GM12878 (cell line): Measurements from ENCODE around the gene DNAH8. TPM values are rescaled to one million over a fixed set of nuclear protein-coding genes. Genes with fewer than 3 reads are reported as not detected.

Experiments used
- ATAC-seq: fragments of 200-7000 bp; cut with Tn5 transposase; 3 replicates; pipeline ENCODE4 v1.9.1; 2020; ENCODE audit warnings: mild to moderate bottlenecking, moderate library complexity
- BruUV-seq: library from RNA; stranded (reverse); fragments of 400-500 nt; replicated peaks from 2 replicates; lab custom pipeline; 2021; lab: Mats Ljungman, UMichigan
- CTCF ChIA-PET: fragments of 300-600 bp; sonication (Branson Sonifier 250); formaldehyde crosslinking; extraction: SDS; loops from one replicate; lab custom pipeline; 2021; ENCODE audit warnings: inconsistent platforms; lab: Yijun Ruan, JAX
- POLR2A ChIA-PET: fragments of 350-600 bp; formaldehyde crosslinking; extraction: SDS; loops from one replicate; lab custom pipeline; 2021; ENCODE audit warnings: inconsistent platforms; lab: Charles Lee
- RAD21 ChIA-PET: fragments of 300-600 bp; sonication (Branson Sonifier 250); formaldehyde crosslinking; loops from one replicate; lab custom pipeline; 2023; ENCODE audit warnings: antibody characterized with exemption; ENCODE audit not compliant: unreplicated experiment; lab: Charles Lee
- SMC1A ChIA-PET: fragments of 300-600 bp; sonication (Branson Sonifier 250); formaldehyde crosslinking; loops from one replicate; lab custom pipeline; 2023; ENCODE audit not compliant: unreplicated experiment, uncharacterized antibody; lab: Charles Lee
- DNase-seq: peaks from one replicate; pipeline ENCODE4 v3.0.0-alpha.2; 2011; ENCODE audit warnings: low read depth, low spot score
- FAIRE-seq: peaks from 3 replicates; lab custom pipeline; 2011; peaks lifted over from hg19 to GRCh38; lab: Jason Lieb, UNC
- H2AFZ ChIP-seq: 2 replicates; pipeline ENCODE4 v1.6.0; 2011; ENCODE audit warnings: low read depth, low read length, control low read depth; ENCODE audit not compliant: control insufficient read depth
- H3K27ac ChIP-seq: 2 replicates; pipeline ENCODE4 v1.5.1; 2011; ENCODE audit warnings: control low read depth; ENCODE audit not compliant: control insufficient read depth, insufficient read depth
- H3K27me3 ChIP-seq, 2 experiments: replicated peaks in 1 of 2; 2 replicates each; pipeline versions ENCODE4 v1.6.0 to v1.6.1; 2011; ENCODE audit warnings: low read length in 1 of 2; ENCODE audit not compliant: control insufficient read depth in 2 of 2, insufficient read depth in 2 of 2
- H3K36me3 ChIP-seq, 2 experiments: 2 replicates each; pipeline ENCODE4 v1.5.1; 2011; ENCODE audit warnings: low read length in 1 of 2; ENCODE audit not compliant: control insufficient read depth in 2 of 2, insufficient read depth in 2 of 2
- H3K4me1 ChIP-seq: 2 replicates; pipeline ENCODE4 v1.6.1; 2011; ENCODE audit warnings: mild to moderate bottlenecking, low read length, moderate library complexity, mixed read lengths; ENCODE audit not compliant: control insufficient read depth, insufficient read depth
- H3K4me2 ChIP-seq: 2 replicates; pipeline ENCODE4 v1.6.0; 2011; ENCODE audit warnings: control low read depth; ENCODE audit not compliant: control insufficient read depth, insufficient read depth
- H3K4me3 ChIP-seq: fragments of 200-600 bp; sonication (generic); 2 replicates; pipeline ENCODE4 v1.5.1; 2016
- H3K79me2 ChIP-seq: 2 replicates; pipeline ENCODE4 v1.6.0; 2011; ENCODE audit warnings: low read length; ENCODE audit not compliant: control insufficient read depth, insufficient read depth
- H3K9ac ChIP-seq: 2 replicates; pipeline ENCODE4 v1.8.0; 2011; ENCODE audit warnings: low read length, control low read depth, mixed read lengths; ENCODE audit not compliant: control insufficient read depth, insufficient read depth
- H3K9me3 ChIP-seq: replicated peaks from 3 replicates; pipeline ENCODE4 v1.5.1; 2011; ENCODE audit warnings: mild to moderate bottlenecking, low read length; ENCODE audit not compliant: control insufficient read depth, insufficient read depth
- H4K20me1 ChIP-seq: 2 replicates; pipeline ENCODE4 v1.6.0; 2011; ENCODE audit not compliant: control insufficient read depth, insufficient read depth
- BCL3 ChIP-seq: IDR thresholded peaks from 2 replicates; pipeline ENCODE4 v1.6.1; 2011; ENCODE audit warnings: borderline replicate concordance, low read depth, mild to moderate bottlenecking, moderate library complexity, low read length; ENCODE audit not compliant: insufficient read depth, poor library complexity, severe bottlenecking
- ELK1 ChIP-seq: IDR thresholded peaks from 2 replicates; pipeline ENCODE4 v1.6.1; 2012; ENCODE audit warnings: low read depth, low read length, improper control_type of control experiment
- NR2C1 ChIP-seq: fragments of 450-650 bp; IDR thresholded peaks from 2 replicates; pipeline ENCODE4 v1.6.1; 2017; ENCODE audit warnings: antibody characterized with exemption, mild to moderate bottlenecking, moderate library complexity
- RELA ChIP-seq: fragments of 450-650 bp; IDR thresholded peaks from 2 replicates; pipeline ENCODE4 v1.8.0; 2014; ENCODE audit warnings: borderline replicate concordance; ENCODE audit not compliant: partially characterized antibody
- REST ChIP-seq: IDR thresholded peaks from 2 replicates; pipeline ENCODE4 v1.6.1; 2012; ENCODE audit warnings: mild to moderate bottlenecking, low read depth, low read length
- ZBTB11 ChIP-seq: fragments of 450-650 bp; formaldehyde crosslinking; IDR thresholded peaks from 2 replicates; pipeline ENCODE4 v1.5.0; 2022; ENCODE audit warnings: mild to moderate bottlenecking, missing genetic modification characterization
- ZSCAN29 ChIP-seq: fragments of 450-650 bp; IDR thresholded peaks from 2 replicates; pipeline ENCODE4 v1.6.1; 2017; ENCODE audit warnings: mild to moderate bottlenecking, moderate library complexity
- WGBS: methylation state at CpG from one replicate; pipeline ENCODE4 v1.1.6; 2016; ENCODE audit warnings: low lambda C conversion rate; ENCODE audit not compliant: insufficient replicate concordance, insufficient coverage; ENCODE audit errors: missing lambda C conversion rate; 5-methylcytosine and 5-hydroxymethylcytosine counted together
- in situ Hi-C: fragments of 300-500 bp; cut with MboI; formaldehyde crosslinking; loops from 9 replicates; pipeline ENCODE4 v1.14.3; 2018; ENCODE audit warnings: mixed read lengths
- intact Hi-C: fragments of 100-400 bp; cut with micrococcal nuclease; formaldehyde crosslinking; loops from one replicate; pipeline ENCODE4 v1.14.2; 2022; ENCODE audit not compliant: unreplicated experiment
- polyA plus RNA-seq, 11 experiments: library from polyadenylated mRNA; depleted of rRNA in 4 of 11; unstranded in 6 of 11; stranded (reverse) in 5 of 11; fragments of >200 nt; fragmentation: Nextera tagmentation in 4 of 11; fragmentation: Illumina TruSeq in 1 of 11; extraction: Ambion mirVana in 4 of 11; extraction: Trizol in 1 of 11; gene quantifications; 1 replicate in 1 of 11; 2 replicates in 10 of 11; pipeline versions ENCODE4 v1.2.1 to v1.2.3, GENCODE V29; 2011 to 2016; ENCODE audit warnings: inconsistent platforms in 2 of 11, missing spikeins in 2 of 11, low read depth in 1 of 11
- total RNA-seq, 4 experiments: library from RNA; depleted of rRNA in 3 of 4; stranded (reverse); fragments of >200 nt in 3 of 4; fragmentation: Illumina TruSeq in 1 of 4; extraction: Trizol in 1 of 4; gene quantifications; 2 replicates each; pipeline versions ENCODE4 v1.2.1 to v1.2.3, GENCODE V29; 2013 to 2021
- TF ChIP-seq, protein P1 (sequence below): IDR thresholded peaks from 2 replicates; pipeline ENCODE4 v1.6.1; 2011; ENCODE audit warnings: borderline replicate concordance, low read depth, mild to moderate bottlenecking, moderate library complexity, mixed read lengths, low read length; ENCODE audit not compliant: insufficient read depth; ENCODE audit errors: extremely low read length

The DNAH8 gene
- total and polyA plus RNA-seq, 10 of the 15 experiments (the other 5 are each of a cell fraction or from before 2014, with no cell fraction given), result 0.02 to 0.34 (median 0.10) TPM; not detected in 3

DNA sequence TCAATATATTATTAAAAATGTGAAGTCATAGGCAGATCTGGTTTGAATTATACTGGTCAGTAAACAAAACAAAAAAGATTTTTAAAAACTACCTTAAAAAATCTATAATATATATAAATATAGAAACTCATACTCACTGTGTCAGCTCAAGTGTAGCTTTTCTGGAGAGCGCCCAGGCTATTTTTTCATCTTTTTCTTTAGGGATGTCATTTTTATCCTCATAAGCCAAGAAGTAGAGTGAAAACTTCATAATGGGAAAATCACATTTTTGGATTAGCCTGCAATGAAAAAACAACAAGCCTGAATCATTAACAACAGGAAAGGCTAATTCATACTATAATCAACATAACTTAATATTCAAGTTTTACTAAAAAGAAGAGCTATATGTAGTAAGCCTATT is 30.9 kb upstream of the DNAH8 start:
- ChIA-PET POLR2A (interaction anchor here (0.6 kb wide), 1 partner anchor 15 kb away, joined by 4 read pairs; no protein-coding TSS in a partner anchor), CTCF (no interaction called here), RAD21 (interaction anchor here (1.7 kb wide), 1 partner anchor 190 kb away, joined by 3 read pairs; no protein-coding TSS in a partner anchor), SMC1A (interaction anchor here (0.9 kb wide), 1 partner anchor 8 kb away, joined by 4 read pairs; no protein-coding TSS in a partner anchor)
- Histone ChIP-seq H3K27ac (no peak overlapping the region), H3K4me1 (peaks cover 13% of the 10 kb centered on the region), H3K36me3 (peaks cover 0 to 16% of the 10 kb centered on the region in 2 experiments; a peak in 2 of 4 replicates), H3K9me3 (no peaks in the 10 kb centered on the region), H3K4me2 (no peak overlapping the region), H3K79me2 (peaks cover 22% of the 10 kb centered on the region), H3K9ac (no peak overlapping the region), H4K20me1 (no peaks in the 10 kb centered on the region), H3K4me3 (no peak overlapping the region), H2AFZ (no peak overlapping the region), H3K27me3 (no peaks in the 10 kb centered on the region)
- DNase-seq, result no peak
- in situ Hi-C loops, result no loop called here
- no peak for ATAC-seq
- BruUV-seq, result no TSS peak
- intact Hi-C loops, result no loop called here
- FAIRE-seq, result no peak
- 100% methylated on average over 1 of the region's 1 CpG for WGBS
- TF ChIP-seq ZSCAN29, result no peak
- no peak for TF ChIP-seq ZBTB11 (CRISPR knock-in tag)
- TF ChIP-seq BCL3, result no peak
- TF ChIP-seq REST, result no peak
- TF ChIP-seq, protein P1, sequence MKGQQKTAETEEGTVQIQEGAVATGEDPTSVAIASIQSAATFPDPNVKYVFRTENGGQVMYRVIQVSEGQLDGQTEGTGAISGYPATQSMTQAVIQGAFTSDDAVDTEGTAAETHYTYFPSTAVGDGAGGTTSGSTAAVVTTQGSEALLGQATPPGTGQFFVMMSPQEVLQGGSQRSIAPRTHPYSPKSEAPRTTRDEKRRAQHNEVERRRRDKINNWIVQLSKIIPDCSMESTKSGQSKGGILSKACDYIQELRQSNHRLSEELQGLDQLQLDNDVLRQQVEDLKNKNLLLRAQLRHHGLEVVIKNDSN, result no peak
- TF ChIP-seq NR2C1, result no peak
- no peak for TF ChIP-seq ELK1
- TF ChIP-seq RELA, result no peak
